ENCODE data around the gene NCOA5.

The NCOA5 gene

GRCh38 chr20:46063151-46063550, 26.6 kb downstream of the NCOA5 start:
- DNase-seq = no peak

- no peak for DNase-seq
These were observed 27.1 kb downstream of the NCOA5 start for GRCh38 chr20:46062621-46063020.

GRCh38 chr20:46062151-46062550, 27.6 kb downstream of the NCOA5 start:
- no peak for DNase-seq

- no peak for DNase-seq
These were observed 28.8 kb downstream of the NCOA5 start for GRCh38 chr20:46060975-46061374.

- DNase-seq = peak in 4 of 51 donors; percentile 9 to 19 (median 16)
These were observed 29.4 kb downstream of the NCOA5 start for GRCh38 chr20:46060301-46060881.

- DNase-seq = peak in 4 of 51 donors; percentile 10 to 41 (median 28)
These were observed 31.0 kb downstream of the NCOA5 start for GRCh38 chr20:46058599-46059281.

GRCh38 chr20:46057856-46058598, 31.7 kb downstream of the NCOA5 start:
- DNase-seq = peak in 22 of 51 donors; percentile 11 to 49 (median 31)

- DNase-seq = peak in 5 of 51 donors; percentile 9 to 23 (median 13)
These were observed 32.5 kb downstream of the NCOA5 start for GRCh38 chr20:46056970-46057855.

- peak in 1 of 51 donors; percentile 29 for DNase-seq
These were observed 33.5 kb downstream of the NCOA5 start for GRCh38 chr20:46056027-46056833.

GRCh38 chr20:46055269-46055668, 34.5 kb downstream of the NCOA5 start:
- DNase-seq = no peak

- no peak for DNase-seq
These were observed 35.2 kb downstream of the NCOA5 start for GRCh38 chr20:46054606-46055005.

- DNase-seq = no peak
These were observed 36.3 kb downstream of the NCOA5 start for GRCh38 chr20:46053416-46053815.

- no peak for DNase-seq
These were observed 38.0 kb downstream of the NCOA5 start for GRCh38 chr20:46051556-46052308.

GRCh38 chr20:46050885-46051284, 38.9 kb downstream of the NCOA5 start:
- DNase-seq = no peak

GRCh38 chr20:46050444-46050843, 39.3 kb downstream of the NCOA5 start:
- no peak for DNase-seq

- no peak for DNase-seq
These were observed 39.9 kb downstream of the NCOA5 start for GRCh38 chr20:46049815-46050214.

GRCh38 chr20:46049190-46049589, 40.6 kb downstream of the NCOA5 start:
- DNase-seq = no peak

GRCh38 chr20:46047821-46048220, 41.9 kb downstream of the NCOA5 start:
- DNase-seq = no peak

GRCh38 chr20:46046588-46047310, 43.0 kb downstream of the NCOA5 start:
- DNase-seq = no peak

All from hypothalamus (tissue), 51 donors.